A204.1 (cell line): Measurements from ENCODE around the gene CPED1.
A peak's percentile ranks its signal among the peaks of the same experiment; 100 is the strongest.
"Not testable (repeated sequence)": the region's sequence is repeated elsewhere in the genome, so short reads cannot be mapped to it uniquely, and the experiment has no call there.

Source experiments
- FAIRE-seq: peaks from 2 replicates; lab custom pipeline; 2012; peaks lifted over from hg19 to GRCh38; lab: Jason Lieb, UNC

The CPED1 gene

DNA sequence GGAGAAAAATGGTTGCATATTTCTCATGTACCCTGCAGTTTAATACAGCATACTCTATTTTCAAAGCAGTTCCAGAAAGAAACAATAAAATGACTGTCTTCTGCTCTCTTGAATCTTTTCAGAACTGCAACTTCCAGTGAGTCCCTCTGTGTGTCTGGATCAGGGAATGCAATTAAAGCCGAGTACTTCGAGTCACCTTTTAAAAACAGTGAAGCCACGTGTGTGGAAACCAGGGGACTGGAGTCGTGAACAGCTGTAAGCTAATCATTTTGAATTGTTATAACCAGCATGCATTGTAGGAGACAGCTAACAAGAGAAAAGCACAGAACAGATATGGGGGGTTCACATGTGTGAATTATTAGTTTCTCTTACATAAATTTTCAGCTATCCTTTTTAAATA lies 109.1 kb downstream of the CPED1 start:
- no peak for FAIRE-seq

GRCh38 chr7:121099572-121099971 lies 111.1 kb downstream of the CPED1 start:
- FAIRE-seq = no peak

GRCh38 chr7:121101083-121101482 lies 112.6 kb downstream of the CPED1 start:
- peak; percentile 59 for FAIRE-seq

DNA sequence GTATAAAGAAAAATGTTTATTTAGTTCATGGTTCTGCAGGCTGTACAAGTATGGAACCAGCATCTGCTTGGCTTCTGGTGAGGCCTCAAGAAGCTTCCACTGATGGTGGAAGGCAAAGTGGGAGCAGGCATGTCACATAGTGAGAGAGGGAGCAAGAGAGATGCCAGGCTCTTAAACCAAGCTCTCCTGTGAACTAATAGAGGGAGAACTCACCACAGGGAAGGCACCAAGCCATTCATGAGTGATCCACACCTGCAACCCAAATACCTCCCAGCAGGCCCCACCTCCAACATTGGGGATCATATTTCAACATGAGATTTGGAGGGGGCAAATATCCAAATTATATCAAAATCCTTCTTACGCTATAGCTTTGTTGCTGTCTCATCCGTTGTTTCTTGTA lies 113.1 kb downstream of the CPED1 start:
- FAIRE-seq = no peak

- no peak for FAIRE-seq
Measured at GRCh38 chr7:121102619-121103018, 114.1 kb downstream of the CPED1 start.

- no peak for FAIRE-seq
Measured at GRCh38 chr7:121103086-121103485, 114.6 kb downstream of the CPED1 start.

- no peak for FAIRE-seq
Measured at GRCh38 chr7:121103579-121103978, 115.1 kb downstream of the CPED1 start.

DNA sequence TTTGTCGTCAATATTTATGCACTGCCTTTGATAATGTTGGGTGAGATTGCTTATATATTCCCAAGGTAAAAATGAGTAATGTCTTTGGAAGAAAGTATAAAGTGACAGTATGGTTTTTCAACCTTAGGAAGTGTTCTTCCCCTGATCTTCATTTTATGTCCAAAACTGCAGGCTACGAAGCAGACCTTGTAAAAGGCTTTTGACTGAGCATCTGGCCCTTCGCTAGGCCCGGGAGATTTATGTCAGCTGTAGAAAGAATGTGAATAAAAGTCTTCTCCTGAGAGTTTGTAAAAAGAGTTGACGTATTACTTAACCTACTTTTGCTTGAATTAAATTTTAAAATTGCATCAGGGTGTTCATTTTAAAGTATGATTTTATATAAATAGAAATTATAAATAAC lies 116.8 kb downstream of the CPED1 start:
- FAIRE-seq = no peak

DNA sequence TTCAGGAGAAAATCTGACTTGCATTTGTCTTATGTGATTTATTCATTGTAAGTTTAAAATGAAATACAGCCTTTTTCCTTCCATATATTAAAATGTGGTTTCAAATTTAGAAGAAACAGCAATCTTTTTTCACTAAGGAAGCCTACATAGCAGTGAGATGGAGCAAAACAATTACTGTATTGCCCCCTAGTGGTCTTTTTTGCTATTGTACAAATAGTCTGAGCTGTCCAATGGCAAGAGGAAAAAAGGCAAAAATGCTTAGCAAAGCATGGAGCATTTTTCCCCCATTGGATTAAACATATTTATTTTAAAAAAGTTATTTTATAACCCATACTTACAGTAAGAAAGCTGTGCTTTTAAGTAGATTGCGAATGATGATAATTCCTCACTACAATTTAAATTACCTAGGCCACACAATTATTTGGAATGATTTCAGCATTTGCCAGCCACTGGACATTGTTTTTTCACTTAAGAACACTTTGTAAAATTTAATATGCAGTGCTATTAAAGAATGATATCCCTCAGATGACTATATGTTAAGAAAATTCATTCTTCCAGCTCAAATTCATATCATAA lies 119.5 kb downstream of the CPED1 start:
- peak; percentile 98 for FAIRE-seq

GRCh38 chr7:121109145-121109544 lies 120.6 kb downstream of the CPED1 start:
- no peak for FAIRE-seq

- FAIRE-seq = no peak
Measured at GRCh38 chr7:121113288-121113687, 124.8 kb downstream of the CPED1 start.

GRCh38 chr7:121116396-121116795 lies 127.9 kb downstream of the CPED1 start:
- FAIRE-seq = peak; percentile 61

DNA sequence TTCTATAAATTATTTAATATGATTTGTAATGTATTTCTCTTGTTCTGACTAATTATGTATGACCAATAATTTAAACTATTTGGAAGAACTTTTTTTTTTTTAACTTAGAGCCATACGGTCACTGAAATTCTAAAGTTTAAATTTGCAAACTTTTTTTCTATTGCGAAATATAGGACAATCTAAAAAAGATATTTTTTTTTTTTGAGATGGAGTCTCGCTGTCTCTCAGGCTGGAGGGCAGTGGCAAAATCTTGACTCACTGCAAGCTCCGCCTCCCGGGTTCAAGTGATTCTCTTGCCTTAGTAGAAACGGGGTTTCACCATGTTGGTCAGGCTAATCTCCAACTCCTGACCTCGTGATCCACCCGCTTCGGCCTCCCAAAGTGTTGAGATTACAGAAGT lies 130.5 kb downstream of the CPED1 start:
- FAIRE-seq = peak; percentile 69

GRCh38 chr7:121123032-121123431 lies 134.5 kb downstream of the CPED1 start:
- FAIRE-seq = peak; percentile 44

GRCh38 chr7:121125454-121125853 lies 136.9 kb downstream of the CPED1 start:
- FAIRE-seq = not testable (repeated sequence)

DNA sequence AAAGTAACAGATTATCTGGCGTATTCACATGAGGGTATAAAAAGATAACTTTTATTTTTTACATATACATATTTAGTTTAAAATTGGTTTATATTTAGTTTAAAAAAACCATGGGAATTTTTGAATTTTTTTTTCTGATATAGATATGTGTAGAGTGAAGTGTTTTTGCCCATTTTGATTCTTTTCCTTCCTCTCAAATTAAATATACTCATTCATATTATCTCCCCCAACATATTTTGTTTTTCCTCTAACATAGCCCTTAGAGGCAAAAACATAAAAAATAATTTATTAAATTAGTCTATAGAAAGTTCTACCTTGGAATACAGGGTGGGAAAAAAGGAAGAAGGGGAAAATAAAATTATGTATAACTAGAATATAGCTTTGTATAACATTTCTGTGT lies 137.7 kb downstream of the CPED1 start:
- FAIRE-seq = no peak

GRCh38 chr7:121126801-121127534 lies 138.5 kb downstream of the CPED1 start:
- FAIRE-seq = peak; percentile 96

- no peak for FAIRE-seq
Measured at GRCh38 chr7:121132940-121133339, 144.4 kb downstream of the CPED1 start.

GRCh38 chr7:121133444-121133843 lies 144.9 kb downstream of the CPED1 start:
- FAIRE-seq = no peak

- no peak for FAIRE-seq
Measured at GRCh38 chr7:121137580-121137979, 149.1 kb downstream of the CPED1 start.

DNA sequence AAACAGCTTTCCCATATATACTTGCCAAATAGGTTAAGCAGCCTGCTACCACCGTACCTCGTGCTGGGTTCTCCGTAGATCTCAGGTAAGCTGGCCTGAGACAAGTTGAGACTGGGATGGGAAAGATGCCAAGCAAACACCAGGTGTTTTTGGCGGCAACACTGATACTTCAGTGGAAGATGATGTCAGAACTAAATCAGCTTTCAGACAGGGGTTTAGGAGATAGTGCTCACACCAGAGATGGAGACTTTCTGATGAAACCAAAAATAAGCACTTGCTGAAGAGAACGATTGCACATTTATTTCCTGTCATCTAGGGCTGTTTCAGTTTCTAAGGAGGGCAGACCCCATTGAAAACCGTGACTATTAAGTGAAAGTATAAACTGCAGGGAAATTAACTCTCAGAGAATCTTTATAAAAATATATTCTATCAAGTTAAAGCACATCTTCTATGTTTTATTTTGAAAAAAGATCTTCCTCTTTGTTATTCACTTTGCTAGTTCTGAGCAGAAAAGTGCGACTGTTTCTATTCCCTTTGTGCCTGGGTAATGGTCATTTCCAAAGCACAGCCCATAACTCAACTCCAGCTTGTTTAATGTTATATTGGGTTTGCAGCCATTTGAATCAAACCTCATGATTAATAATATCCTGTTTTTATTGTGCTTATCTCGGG lies 149.9 kb downstream of the CPED1 start:
- FAIRE-seq = no peak

DNA sequence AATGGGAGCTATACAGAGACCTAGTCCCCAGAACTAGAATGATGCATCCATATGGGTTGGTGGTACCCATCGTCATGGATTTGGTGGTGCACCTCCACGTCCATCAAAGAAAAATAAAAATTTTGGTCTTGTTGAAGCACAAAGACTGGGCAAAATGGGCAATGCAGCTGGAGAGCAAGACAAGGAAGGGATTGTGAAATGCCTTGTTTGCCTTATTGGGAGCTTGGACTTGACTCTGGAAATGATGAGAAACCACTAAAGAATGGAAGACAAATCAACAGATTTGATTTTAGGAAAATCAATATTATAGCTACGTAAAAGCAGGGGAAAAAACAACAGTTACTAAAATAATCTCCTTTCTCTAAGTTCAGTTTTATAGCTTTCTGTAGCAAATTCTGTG lies 150.9 kb downstream of the CPED1 start:
- no peak for FAIRE-seq

DNA sequence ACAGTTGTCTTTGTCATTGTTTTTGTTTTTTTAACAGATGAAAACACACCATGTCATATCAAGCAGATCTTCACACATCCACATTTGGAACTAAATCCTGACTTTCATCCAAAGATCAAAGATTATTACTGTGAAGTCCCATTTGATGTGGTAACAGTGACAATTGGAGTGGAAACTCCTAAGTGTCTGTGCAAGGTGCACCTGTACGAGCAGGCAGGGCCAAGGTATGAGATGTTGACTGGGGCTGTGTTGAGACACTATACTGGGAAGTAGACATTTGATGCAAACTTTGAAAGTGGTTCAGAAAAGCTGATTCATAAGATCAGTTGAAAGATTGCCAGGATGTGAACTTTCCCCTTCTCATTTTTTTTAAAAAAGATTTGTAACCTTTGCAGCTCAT lies 152.3 kb downstream of the CPED1 start:
- FAIRE-seq = no peak

- FAIRE-seq = no peak
Measured at GRCh38 chr7:121151774-121152221, 163.3 kb downstream of the CPED1 start.
